Measurements from ENCODE around the gene HTR2A.

HTR2A gene

DNA sequence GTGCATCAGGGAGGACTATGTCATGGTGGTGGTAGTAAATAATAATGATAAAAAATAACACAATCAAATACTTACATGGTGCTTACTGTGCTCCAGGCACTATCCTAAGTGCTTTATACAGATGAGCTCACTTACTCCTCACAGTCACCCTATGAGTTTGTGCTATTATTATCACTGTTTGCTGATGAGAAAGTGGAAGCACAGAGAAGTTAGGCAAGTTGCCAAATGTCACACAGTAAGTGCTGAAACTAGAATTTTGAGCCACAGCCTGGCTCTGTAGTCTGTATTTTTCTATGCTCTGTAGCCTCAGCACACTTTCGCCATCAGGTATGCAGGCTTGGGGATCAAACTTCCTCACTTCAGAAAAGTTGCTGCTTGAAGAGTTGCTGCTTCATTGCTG lies 46.6 kb downstream of the HTR2A start:
- no peak overlapping the region for H3K4me3 ChIP-seq (replicated peaks; ENCODE audit: low read depth, low read length)
- no peak for DNase-seq (ENCODE audit: extremely low read depth, low read depth)
- TF ChIP-seq, protein P1, sequence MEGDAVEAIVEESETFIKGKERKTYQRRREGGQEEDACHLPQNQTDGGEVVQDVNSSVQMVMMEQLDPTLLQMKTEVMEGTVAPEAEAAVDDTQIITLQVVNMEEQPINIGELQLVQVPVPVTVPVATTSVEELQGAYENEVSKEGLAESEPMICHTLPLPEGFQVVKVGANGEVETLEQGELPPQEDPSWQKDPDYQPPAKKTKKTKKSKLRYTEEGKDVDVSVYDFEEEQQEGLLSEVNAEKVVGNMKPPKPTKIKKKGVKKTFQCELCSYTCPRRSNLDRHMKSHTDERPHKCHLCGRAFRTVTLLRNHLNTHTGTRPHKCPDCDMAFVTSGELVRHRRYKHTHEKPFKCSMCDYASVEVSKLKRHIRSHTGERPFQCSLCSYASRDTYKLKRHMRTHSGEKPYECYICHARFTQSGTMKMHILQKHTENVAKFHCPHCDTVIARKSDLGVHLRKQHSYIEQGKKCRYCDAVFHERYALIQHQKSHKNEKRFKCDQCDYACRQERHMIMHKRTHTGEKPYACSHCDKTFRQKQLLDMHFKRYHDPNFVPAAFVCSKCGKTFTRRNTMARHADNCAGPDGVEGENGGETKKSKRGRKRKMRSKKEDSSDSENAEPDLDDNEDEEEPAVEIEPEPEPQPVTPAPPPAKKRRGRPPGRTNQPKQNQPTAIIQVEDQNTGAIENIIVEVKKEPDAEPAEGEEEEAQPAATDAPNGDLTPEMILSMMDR (IDR thresholded peaks at IDR 0.05; ENCODE audit: low read depth, low read length, missing control alignments), result no peak

DNA sequence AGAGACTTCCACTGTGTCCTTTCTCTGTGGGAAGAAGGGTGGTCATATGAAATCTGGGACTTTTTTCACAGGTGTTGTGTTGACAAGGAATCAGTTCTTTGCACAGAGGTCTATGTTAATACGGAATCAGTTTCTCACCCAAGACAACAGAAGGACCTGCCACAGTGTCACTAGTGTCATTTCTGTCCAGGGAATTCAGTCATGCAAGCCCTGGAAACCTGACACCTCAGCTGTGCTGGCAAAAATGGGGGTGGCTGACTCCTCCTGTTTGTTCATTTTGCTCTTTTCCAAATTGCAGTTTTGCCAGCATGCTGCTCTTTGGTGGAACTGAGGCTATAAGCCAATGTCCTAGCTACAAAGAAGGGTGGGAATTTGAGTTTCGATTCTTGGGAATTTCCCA lies 50.1 kb downstream of the HTR2A start:
- TF ChIP-seq, protein P1 (IDR thresholded peaks at IDR 0.05; ENCODE audit: low read depth, low read length, missing control alignments), result no peak
- DNase-seq (ENCODE audit: extremely low read depth, low read depth), result no peak
- no peak overlapping the region for H3K4me3 ChIP-seq (replicated peaks; ENCODE audit: low read depth, low read length)

DNA sequence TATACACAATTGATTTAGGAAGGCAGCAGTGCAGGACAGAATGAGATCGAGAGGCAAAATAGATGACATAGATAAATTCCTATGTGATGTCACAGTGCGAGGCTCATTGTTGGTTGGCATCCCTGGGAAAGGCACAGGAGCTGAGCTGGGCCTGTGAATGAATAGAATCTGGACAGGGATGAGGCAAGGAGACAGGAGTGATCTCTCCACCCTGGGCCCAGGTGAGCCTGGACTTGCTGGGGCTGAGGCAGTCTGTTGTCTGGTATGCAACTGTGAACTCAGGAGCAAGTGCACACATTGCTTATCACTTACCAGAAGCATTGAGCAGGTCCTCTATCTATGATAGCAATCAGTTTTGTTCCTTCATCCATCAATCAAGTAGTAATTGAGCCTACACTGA lies 51.7 kb downstream of the HTR2A start:
- TF ChIP-seq, protein P1 (IDR thresholded peaks at IDR 0.05; ENCODE audit: low read depth, low read length, missing control alignments), result no peak
- no peak for DNase-seq (ENCODE audit: extremely low read depth, low read depth)
- H3K4me3 ChIP-seq (replicated peaks; ENCODE audit: low read depth, low read length), result no peak overlapping the region

DNA sequence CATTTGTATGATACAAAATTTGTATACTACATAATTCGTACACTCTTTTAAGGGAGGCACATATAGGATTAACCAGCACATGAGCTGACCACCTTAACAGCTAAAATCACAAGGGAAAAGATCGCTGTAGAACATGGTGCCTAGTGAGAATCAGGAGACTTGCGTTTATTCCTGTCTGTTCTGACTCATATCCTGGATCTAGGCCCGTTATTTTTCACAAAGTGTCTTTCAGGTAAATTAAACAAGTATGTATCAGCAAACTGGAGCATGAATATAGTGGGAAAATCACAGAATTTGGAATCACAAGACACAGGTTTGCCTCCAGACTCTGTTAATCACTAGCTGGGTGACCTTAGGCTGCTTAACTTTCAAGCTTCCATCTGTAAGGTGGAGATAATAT lies 52.4 kb downstream of the HTR2A start:
- TF ChIP-seq, protein P1 (IDR thresholded peaks at IDR 0.05; ENCODE audit: low read depth, low read length, missing control alignments), result no peak
- no peak overlapping the region for H3K4me3 ChIP-seq (replicated peaks; ENCODE audit: low read depth, low read length)
- no peak for DNase-seq (ENCODE audit: extremely low read depth, low read depth)

DNA sequence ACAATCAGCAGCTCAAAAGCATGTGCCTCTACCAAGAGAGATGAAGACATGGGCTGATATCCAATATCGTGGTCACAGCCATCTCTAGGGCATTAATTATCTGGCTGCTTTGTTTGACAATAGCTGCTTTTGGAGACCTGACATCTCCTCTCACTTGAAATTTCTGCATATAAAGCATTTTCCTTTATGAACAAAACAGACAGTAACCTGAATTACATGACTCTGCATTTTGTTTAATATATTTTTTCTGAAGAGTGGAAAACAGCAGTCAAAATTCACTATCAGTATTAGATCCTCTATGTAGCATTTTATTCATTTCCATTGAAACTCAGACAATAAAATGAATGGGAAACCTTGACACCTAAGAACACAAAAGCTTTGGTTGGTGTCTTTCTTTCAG lies 57.5 kb downstream of the HTR2A start:
- TF ChIP-seq, protein P1 (IDR thresholded peaks at IDR 0.05; ENCODE audit: low read depth, low read length, missing control alignments), result no peak
- no peak overlapping the region for H3K4me3 ChIP-seq (replicated peaks; ENCODE audit: low read depth, low read length)
- no peak for DNase-seq (ENCODE audit: extremely low read depth, low read depth)

DNA sequence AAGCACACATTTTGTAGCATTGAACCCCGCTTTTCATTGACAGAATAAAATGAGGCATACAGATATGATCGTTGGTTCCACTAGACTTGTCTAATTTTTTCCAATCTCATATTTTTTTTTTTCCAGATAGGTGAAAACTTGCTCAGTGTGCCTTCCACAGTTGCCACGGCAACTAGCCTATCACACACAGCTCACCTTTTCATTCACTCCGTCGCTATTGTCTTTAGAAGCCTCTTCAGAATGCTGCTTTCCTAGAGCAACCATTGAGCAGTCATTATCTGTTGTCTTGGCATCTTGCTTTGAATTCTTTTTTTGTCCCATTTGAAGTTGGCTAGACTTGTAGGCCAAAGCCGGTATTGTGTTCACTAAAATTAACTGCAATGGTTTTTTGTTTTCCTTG lies 62.2 kb downstream of the HTR2A start:
- TF ChIP-seq, protein P1 (IDR thresholded peaks at IDR 0.05; ENCODE audit: low read depth, low read length, missing control alignments), result no peak
- no peak overlapping the region for H3K4me3 ChIP-seq (replicated peaks; ENCODE audit: low read depth, low read length)
- DNase-seq (ENCODE audit: extremely low read depth, low read depth), result no peak

DNA sequence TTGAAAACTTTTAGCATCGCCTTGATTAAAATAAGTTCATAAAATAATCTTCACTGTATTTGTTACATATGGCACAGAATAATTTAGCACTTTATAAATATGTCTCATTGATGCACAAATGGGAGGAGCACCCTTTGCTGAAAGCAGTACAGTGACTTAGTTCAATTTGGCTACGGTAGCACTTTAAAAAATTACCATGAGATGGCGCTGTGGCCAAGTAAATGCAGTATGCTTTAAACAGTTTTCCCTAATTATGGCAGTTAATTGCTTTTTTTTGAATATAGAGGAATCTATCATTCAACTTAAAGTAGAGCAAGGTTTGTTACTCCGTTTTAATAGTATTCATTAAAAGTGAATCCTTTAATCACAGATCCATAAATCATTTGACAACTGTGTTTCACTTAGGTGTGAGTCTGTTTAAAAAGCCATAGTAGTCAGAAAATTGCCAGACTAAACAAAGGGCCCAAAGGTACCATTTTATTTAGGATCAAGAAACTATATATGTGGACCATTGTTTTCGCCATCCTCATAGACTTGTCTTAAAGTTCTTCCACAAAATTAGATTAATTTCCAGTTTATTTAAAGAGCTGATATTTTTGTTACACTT lies 65.2 kb downstream of the HTR2A start:
- peak; percentile 35 for DNase-seq (ENCODE audit: extremely low read depth, low read depth)
- no peak overlapping the region for H3K4me3 ChIP-seq (replicated peaks; ENCODE audit: low read depth, low read length)
- TF ChIP-seq, protein P1 (IDR thresholded peaks at IDR 0.05; ENCODE audit: low read depth, low read length, missing control alignments), result peak; percentile 62

All from HFF-Myc (cell line).